Stimulated activated CD4-positive, alpha-beta T cell treated with anti-CD3 and anti-CD28 coated beads, Interleukin-1b, Interleukin-23, amount 100 ng/mL, for 24 hours (primary cell): ENCODE data around the gene HK2.
"Not testable (repeated sequence)": the region's sequence is repeated elsewhere in the genome, so short reads cannot be mapped to it uniquely, and the experiment has no call there.

Source experiments
- DNase-seq, 4 experiments: peaks; one replicate each; pipeline ENCODE4 v3.0.0-alpha.2; 2020; ENCODE audit warnings: low read depth in 4 of 4, low spot score in 1 of 4

Gene HK2

DNA sequence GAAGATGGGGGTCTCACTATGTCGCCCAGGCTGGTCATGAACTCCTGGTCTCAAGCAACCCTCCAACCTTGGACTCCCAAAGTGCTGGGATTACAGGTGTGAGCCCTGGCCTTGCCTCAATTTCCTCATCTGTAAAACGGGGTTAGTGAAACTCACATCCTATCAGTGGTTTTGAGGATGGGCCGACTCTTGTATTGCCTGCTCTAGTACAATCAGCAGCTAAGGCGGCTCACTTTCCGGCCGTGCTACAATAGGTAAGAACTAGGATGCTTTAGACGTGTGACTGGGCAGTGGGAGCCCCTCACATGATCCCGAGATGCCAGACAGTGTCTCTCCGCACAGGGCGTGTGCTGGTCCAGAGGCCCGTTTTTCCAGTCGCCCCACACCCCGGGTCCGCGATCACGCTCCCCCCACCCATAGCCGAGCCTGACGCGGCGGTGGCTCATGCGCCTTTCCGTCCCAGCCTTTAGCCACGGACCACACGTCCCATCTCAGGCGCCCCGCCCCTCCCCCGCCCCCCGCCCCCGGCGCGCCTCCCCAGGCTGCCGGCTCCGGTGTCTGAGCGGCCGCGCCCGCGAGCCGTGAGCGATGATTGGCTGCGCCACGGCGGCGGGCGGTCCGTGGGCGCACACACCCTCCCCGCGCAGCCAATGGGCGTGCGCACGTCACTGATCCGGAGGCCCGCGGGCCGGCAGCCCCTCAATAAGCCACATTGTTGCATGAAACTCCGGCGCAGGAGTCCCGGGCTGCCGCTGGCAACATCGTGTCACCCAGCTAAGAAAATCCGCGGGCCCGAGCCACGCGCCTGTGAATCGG lies at the start of gene HK2:
HK2 (plus strand) TSS at position 710 of the 816 bp plus-strand sequence. CDS start 454 bp downstream, outside the sequence.
- peak; percentile 58 to 82 (median 68) for DNase-seq

DNA sequence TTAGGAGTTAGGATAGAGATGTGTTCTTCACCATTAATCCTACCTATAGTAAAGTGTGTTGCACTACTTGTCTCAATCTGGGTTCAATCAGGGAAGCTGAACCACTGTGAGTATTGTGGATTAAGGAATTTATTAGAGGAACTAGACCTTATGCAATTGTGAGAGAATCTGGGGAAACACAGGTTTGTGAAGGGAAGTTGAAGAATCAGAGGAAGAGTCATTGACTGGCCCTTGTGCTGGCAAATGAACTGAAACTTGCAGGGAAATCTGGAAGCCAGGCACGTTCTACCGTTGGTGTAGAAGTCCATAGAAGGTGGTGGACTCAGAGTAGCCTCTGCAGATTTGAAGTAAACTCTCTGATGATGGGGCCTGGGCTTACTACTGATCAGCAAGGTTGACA lies 44.7 kb upstream of the HK2 start:
- DNase-seq, result no peak

DNA sequence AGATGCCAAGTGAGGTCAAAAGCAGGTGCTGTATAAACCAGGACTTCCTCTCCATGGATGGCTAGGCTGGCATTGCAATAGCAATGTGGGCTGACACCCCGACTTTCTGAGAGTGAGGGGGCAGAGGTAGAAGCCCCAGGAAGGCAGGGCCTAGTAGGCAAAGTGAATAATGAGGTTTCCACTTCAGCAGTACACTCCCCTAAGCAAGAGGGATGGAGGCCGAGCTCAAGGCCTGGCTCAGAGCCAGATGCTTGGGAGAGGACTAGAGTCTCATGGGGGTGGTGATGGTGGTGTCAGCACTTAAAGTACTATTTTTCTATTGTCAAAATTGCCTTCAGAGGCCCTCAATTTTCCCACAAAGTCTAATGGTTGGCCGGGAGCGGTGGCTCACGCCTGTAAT lies 41.6 kb upstream of the HK2 start:
- DNase-seq, result no peak

DNA sequence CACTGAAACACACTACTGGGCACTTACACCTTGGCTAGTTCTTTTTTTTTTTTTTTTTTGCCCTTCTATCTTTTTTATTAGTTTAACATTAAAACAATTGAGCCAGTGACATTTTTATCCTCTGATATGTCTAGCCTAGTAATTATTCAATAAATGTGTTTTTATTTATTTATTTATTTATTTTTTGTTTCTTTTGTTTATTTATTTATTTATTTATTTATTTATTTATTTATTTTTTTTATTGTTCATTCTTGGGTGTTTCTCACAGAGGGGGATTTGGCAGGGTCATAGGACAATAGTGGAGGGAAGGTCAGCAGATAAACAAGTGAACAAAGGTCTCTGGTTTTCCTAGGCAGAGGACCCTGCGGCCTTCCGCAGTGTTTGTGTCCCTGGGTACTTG lies 39.0 kb upstream of the HK2 start:
- not testable (repeated sequence) for DNase-seq

DNA sequence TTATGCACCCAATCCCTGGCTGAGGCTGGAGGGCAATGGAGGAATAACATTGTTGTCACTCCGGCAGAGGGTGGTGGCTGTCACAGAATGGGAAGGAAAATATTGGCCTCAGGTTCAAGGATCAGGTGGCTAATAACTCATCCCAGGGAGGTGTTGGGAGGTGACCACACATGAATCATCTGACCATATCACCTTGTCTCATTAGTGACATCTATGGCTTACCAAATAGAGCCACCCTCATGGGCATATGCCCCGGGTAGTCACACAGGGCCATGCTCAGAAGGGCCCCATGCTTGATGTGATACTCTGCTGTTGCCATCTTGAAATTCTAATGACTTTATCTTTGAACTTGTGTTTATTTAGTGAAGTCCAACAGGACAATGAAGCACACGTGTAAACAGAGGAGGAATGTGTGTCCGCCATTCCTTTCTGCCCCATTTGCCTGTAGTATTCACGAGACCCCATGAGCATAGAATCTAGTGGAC lies 27.5 kb upstream of the HK2 start:
- no peak for DNase-seq

DNA sequence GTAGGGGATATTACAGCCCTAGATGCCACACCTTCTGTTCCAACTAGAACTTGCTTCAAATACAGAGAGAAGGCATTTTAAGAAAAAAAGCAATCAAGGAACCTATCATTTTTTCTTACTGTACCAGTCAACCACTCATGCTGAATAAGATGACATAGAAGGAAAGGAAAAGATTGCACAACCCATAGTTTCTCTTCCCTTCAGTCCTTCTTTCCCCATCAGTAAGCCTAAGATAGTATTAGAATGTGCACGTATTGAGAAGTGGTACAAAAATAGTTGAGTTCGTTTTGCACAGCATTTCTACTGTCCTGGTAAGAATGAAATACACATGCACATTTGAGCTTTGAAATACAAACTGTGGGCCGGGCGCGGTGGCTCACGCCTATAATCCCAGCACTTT lies 27.0 kb upstream of the HK2 start:
- DNase-seq, result no peak

DNA sequence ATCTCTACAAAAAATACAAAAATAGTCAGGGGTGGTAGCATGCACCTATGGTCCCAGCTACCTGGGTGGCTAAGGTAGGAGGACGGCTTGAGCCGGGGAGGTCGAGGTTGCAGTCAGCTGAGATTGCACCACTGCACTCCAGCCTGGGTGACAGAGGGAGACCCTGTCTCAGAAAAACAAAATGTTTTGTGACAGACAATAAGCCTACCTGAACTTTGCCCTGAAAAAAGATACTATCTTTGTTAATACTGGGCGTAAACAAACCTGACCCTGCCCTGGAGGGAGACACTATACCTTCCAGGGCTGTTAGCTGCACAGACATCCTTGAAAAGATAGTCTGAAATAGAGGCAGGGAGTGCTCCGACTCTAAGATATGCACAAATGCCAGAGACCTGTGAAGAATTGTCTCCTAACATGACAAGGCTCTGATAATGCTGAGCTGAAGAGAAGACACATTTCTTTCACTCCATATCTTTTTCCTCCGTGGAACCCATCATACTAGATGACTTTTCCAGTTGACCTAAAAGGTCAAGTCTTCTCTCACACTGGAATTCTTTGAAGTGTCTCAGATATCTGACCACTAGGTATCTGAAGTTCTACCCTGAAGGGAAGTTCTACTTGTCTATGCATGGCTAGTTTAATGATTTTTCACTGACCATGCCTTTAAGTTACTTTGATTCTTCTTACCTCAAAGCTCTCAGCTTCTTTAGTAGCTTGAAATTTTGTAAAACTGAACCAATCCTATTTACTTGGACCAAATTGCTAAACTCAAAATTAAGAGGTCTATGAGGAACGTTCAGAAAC lies 20.9 kb upstream of the HK2 start:
- DNase-seq, result no peak

DNA sequence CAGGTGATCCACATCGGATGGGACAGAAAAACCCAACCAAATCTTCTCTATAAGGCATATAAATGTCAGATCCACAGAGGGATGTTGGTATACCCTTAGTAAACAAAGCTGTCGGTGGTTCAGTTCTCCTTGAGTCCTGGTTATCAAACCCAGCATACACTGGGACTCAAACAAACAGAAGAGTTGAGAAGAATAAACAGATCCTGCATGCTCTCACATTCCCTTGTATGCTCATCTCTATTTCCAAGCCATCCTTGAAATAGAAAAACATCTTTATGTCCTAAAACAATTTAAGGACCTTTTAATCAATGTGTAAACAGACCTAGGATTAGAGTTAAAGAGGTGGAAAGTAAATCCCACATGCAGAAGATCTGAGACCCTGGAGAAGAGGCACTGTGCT lies 19.8 kb upstream of the HK2 start:
- no peak for DNase-seq

DNA sequence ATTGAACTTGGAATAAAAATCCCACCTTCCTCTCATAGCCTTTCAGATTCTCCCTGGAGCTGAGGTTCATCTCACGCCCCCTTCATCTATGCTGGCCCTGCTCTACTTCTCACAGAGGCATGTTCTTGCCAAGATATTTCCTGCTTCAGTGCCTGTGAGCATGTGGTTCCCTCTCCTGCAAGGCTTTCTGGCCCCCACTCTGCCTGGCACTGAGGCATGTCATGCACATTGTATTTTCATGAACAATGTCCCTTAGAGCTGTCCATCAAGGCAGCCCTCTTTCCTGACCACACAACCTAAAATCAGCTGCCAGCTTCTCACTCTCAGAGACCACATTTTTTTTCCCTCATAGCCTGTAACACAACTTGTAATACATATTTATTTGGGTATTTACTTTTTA lies 18.0 kb upstream of the HK2 start:
- DNase-seq, result no peak

DNA sequence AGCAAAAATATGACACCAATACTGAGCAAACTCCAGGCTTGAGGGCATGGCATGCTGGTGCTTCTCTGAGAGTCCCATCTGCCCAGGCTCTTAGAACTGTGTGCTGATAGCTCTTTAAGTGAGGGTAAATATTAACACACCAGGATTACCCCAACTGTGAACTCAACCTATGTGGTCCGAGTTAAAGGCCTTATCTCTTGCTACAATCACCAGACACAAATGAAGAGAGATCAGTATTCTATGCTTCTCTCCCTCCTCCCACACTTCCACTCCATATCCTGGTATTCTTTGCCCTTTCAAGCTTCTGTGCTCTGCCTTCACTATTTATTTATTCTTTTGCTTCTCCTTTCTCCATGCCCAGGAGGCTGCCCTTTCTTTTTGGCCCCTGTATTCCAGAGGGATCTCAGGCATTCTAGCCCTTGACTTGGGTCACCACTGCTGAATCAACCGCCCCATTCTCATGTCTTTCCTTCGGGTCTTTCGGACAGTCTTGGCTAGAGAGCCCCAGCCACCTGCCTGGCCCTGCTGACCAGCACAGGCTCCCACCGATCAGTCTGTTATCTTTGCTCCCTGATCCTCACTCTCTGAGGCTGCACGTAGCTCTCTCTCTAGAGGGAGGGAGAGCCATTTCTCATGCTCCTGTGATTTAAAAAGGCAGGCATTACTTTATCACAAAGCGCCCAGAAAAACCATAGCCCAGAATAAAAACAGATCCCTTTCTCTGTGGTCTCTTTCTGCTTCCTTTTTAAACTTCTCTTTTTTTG lies 17.2 kb upstream of the HK2 start:
- DNase-seq, result no peak

DNA sequence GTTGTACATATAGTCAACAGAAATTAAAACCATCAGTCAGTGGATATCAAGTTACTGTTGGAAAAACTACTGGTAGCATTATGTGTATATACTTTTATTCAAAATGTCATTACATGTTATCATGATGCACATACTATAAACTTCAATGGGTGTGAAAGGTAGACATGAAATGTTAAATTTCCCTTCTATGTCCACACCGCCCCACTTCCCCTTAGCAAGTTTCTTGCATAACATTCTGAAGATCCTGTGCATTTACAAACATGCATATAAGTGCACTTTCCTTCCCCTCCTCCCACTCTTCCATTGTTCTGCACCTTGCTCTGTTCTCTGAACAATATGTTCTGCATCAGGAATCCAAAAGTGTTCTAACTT lies 16.6 kb upstream of the HK2 start:
- DNase-seq, result no peak

DNA sequence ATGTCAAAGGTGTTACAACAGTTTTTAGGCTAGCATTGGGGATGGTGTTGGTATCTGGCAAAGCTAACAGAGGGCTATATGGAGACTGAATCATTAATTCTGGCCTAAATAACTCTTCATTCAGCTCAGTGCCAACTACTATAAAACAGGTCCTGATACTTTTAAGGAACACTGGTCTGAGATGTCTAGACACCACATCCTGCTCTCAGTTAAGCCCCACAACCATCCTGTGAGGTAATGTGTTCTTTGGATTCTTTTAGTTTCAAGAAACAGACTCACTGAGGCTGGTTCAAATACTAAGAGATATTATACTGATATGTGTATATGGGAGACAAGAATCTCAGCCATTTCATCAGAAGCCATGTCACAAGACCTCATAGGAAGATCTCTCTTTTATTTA lies 14.2 kb upstream of the HK2 start:
- no peak for DNase-seq

DNA sequence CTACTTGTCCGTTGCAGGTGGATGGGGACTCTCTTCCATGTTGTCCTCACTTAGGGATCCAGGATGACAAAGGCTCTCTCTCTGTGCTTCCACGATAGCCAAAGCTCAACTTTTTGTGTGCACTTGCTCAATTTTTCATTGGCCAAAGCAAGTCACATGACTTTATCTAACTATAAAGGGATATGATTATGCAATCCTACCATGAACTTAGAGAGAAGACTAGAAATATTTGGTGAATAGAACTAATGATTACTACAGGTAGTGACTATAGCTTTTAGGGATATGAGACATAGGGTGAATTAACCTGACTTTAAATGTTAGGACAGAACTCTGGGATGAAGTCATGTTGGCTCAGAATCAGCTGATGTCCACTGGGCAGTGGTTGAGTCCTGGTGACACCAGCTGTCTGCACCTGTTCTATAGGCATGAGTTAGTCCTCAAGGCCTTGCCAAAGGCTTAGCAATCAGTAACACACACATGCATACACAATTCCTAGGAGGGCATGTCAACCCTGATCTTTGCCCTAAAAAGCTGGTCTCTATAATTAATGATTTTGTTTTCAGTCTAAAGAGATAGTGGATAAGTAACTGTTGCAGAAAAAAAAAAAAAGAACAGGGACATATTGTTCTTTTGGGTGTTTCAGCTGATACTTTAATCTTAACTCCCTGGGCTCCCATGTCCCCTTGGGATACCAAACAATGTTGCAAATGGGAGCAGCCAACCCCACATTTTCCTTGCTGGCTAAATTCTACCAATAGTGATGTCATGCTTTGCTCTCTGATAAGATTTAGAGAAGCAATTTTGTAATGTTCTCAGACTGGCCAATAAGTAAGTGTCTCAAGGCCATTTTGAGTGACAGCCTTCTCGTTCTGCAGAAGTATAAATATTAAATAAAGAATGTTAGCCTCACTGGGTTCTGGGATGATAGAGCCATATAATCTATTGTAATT lies 12.5 kb upstream of the HK2 start:
- DNase-seq, result no peak

DNA sequence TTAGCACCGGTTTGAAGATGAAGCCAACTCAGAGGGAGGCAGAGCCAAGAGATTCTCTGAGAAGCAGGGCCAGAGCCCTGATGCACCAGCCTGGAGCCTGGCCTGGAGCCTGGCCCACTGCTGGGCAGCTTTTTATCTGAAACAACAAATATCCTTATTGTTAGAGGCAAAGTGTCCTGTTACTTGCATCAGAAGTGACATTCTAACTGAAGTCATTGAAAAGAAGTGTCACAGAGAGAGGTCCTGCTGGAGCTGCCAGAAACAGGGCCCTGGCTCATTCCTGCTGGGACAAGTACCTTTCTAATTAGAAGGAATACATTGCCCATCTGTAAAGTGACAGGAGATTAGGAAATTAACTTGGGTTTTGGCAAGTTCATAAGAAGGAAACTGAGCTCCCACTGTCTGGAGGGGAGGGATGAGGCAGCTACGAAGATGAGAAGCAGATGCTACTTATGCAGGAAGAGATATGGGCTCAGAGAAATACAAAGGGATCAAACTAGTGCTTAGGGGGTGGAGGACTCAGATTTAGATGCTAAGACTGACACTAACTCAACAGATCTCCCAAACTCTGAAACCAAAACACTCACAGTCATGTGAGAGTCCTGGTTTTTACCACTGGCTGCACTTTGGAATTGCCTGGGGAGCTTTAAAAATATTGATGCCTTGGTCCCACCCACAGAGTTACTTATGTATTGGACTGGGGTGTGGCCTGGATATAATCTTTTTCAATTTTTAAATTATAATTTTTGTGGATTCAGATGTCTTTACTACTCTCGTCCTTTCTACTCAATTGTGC lies 11.0 kb upstream of the HK2 start:
- DNase-seq, result no peak

DNA sequence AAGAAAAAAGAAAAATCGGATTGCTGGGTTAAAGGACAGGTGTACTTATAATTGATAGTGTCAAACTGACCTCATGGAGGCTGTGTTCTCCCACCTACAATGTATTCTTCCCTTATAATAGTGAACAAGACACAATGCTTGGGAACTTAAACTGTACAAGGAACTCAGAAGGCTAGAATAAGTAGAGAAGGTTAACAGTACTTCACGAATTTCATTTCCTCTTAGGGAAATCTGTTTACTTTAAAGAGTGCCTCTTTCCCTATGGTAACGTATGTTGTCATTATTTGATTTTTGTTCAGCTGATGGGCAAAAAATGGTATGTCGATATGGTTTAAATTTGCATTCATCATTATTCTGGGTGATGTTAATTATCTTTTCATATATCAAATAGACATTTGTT lies 9.2 kb upstream of the HK2 start:
- DNase-seq, result no peak

DNA sequence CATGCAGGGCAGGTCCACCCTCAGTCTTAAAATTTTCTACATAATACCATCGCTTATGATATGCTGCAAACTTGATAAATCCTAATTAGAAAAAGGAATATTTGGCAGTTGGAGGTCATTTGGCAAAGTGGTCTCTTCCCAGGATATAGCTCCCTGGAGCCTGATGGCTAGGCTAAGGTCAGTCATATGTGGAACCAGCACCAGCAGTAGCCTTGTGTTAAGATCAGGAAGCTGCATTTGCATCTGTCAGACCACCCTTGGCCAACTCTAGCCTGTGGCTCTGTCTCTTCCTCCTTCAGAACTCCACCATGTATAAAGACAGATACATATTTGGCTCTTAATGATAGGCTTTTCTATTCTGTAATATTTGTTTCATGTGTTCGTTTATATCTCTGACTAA lies 5.4 kb upstream of the HK2 start:
- DNase-seq, result no peak

DNA sequence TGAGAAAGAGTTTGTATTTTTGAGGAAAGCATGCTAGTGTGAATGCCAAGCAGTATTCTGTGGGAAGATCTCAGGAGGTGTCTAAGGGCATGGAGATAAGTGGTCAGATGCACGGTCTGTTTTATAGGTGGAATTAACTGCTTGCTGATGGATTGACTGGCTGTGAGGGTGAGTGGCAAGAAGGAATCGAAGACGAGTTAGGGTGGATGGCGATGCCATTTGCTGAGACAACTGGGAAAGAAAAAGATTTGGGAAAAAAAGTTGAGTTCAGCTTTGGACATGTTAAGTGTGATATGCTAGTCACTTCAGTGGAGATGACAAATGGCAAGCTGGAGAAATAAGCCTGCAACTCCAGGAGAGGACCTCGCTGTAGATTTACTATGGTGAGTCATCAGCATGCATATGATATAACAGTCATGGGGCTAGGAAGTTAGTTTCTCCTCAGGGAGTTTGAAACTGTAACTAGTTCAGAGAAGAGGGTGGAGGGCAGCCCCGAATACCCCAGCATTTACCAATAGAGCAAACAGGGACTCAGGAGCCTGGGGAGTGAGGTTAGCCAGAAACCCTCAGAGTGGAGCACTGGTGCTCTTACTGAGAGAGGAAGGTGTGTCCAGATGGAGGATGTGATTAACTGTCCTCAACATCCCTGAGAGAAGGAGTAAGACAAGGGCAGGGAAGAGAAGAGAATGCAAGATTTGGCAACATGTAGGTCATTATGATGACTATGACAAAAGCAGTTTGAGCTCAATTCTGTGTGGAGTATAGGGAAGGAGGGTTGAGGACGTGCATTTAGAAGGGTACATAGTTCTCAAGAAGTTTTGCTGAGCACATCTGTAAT lies 2.0 kb upstream of the HK2 start:
- no peak for DNase-seq

DNA sequence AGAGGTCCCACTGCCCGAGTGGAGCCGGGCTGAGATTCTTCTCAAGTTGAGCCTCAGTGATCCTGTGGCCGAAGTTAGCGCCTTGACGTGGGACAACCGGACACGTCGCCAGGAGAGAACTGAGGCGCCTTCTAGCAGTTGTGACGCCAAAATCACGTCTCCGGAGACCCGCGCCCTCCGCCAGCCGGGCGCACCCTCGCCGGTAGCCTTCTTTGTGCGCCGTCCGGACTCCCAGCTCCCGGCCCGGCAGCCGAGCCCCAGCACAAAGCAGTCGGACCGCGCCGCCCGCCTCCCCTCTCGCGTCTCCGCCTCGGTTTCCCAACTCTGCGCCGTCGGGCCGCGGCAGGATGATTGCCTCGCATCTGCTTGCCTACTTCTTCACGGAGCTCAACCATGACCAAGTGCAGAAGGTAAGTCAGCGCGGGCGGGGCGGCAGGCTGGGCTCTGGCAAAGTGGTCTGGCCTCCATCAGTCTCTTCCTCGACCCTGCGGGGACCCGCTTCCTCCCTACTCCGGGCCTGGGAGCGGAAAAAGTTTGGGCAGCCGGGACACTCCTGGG lies 386 bp downstream of the HK2 start:
- peak in 1 of 4 experiments; percentile 20 for DNase-seq
